ENCODE data around the gene SELENOS.

SELENOS gene

GRCh38 chr15:101252836-101253235 lies 24.4 kb downstream of the SELENOS start:
- Histone ChIP-seq H3K4me3 (ENCODE audit: low read depth in 1 of 2, low read length in 1 of 2) (peak overlapping the region; percentile 78 to 93), H3K36me3 (no peaks in the 10 kb centered on the region), H3K27me3 (no peaks in the 10 kb centered on the region), H3K4me1 (ENCODE audit: control insufficient read depth in 1 of 2, insufficient read depth in 1 of 2, low read depth in 1 of 2, low read length in 1 of 2) (peaks cover 39 to 40% of the 10 kb centered on the region in 2 experiments), H3K27ac (peak overlapping the region; percentile 95), H3K9me3 (no peaks in the 10 kb centered on the region)
- TF ChIP-seq, protein P1, sequence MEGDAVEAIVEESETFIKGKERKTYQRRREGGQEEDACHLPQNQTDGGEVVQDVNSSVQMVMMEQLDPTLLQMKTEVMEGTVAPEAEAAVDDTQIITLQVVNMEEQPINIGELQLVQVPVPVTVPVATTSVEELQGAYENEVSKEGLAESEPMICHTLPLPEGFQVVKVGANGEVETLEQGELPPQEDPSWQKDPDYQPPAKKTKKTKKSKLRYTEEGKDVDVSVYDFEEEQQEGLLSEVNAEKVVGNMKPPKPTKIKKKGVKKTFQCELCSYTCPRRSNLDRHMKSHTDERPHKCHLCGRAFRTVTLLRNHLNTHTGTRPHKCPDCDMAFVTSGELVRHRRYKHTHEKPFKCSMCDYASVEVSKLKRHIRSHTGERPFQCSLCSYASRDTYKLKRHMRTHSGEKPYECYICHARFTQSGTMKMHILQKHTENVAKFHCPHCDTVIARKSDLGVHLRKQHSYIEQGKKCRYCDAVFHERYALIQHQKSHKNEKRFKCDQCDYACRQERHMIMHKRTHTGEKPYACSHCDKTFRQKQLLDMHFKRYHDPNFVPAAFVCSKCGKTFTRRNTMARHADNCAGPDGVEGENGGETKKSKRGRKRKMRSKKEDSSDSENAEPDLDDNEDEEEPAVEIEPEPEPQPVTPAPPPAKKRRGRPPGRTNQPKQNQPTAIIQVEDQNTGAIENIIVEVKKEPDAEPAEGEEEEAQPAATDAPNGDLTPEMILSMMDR (IDR thresholded peaks at IDR 0.05), result no peak

DNA sequence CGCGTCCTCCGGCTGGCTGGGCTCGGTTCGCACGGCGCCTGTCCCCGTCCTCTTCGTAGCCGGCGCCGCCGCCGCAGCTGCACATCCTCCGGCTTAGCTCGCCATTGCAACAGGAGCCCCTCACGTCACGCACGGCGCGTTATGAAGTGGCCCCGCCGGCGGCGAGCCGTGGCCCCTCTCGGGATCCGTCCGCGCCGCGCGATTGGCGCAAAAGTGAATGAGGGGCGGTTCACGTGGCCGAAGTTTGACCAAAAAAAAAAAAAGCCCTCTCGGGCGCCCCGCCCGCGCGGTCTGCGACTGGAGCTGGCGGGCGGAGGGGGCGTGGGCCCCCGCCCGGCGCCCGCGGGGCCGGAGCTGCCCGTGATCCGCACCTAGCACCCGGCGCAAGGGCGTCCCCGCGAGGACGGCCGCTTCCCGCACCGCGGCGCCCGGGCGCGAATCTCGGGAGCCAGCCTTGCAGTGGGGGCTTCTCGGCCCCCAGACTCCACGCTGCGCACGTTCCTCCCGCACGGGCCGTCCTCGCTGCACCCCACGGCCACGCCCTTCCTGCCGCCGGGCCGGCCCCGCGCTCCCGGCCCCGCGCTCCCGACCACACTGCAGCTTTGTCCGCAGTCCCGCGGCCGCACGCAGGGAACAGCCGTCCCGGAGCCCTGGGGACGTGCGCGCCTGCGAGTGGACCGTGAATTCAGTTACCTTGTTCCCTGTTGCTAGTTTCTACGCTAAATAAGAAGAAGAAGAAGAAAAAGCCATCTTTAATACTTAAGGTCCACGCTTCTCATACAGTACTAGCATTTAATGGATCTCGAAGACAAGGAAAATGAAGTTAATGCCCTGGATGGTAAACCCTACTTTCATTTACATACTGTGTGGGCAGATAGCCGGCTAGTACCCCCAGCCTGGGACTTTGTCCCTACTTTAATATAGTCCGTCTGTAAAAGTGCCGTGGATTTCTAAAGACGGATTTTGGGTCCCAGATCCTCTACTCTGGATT lies 25.2 kb downstream of the SELENOS start, which contains the start of gene CHSY1:
CHSY1 (minus strand) TSS at position 219 of the 991 bp plus-strand sequence. CDS start 592 bp downstream, outside the sequence.
- Histone ChIP-seq H3K4me3 (ENCODE audit: low read depth in 1 of 2, low read length in 1 of 2) (peak within 1 kb of the TSS; percentile 87 to 93), H3K36me3 (no peaks in the 10 kb centered on the region), H3K4me1 (ENCODE audit: control insufficient read depth in 1 of 2, insufficient read depth in 1 of 2, low read depth in 1 of 2, low read length in 1 of 2) (peaks cover 46 to 47% of the 10 kb centered on the region in 2 experiments), H3K9me3 (no peaks in the 10 kb centered on the region), H3K27me3 (no peaks in the 10 kb centered on the region), H3K27ac (peak within 1 kb of the TSS; percentile 95)
- TF ChIP-seq, protein P1 (IDR thresholded peaks at IDR 0.05), result peak; percentile 36

GRCh38 chr15:101250873-101251829 lies 26.1 kb downstream of the SELENOS start:
- peak overlapping the region; percentile 87 to 93 for H3K4me3 ChIP-seq (ENCODE audit: low read depth in 1 of 2, low read length in 1 of 2)
- no peaks in the 10 kb centered on the region for H3K27me3 ChIP-seq
- H3K4me1 ChIP-seq (ENCODE audit: control insufficient read depth in 1 of 2, insufficient read depth in 1 of 2, low read depth in 1 of 2, low read length in 1 of 2), result peaks cover 56 to 57% of the 10 kb centered on the region in 2 experiments
- H3K36me3 ChIP-seq, result no peaks in the 10 kb centered on the region
- TF ChIP-seq, protein P1 (IDR thresholded peaks at IDR 0.05), result no peak
- H3K9me3 ChIP-seq, result no peaks in the 10 kb centered on the region
- peak overlapping the region; percentile 95 for H3K27ac ChIP-seq

- Histone ChIP-seq H3K4me1 (ENCODE audit: control insufficient read depth in 1 of 2, insufficient read depth in 1 of 2, low read depth in 1 of 2, low read length in 1 of 2) (peaks cover 63 to 65% of the 10 kb centered on the region in 2 experiments), H3K27ac (peak overlapping the region; percentile 95), H3K27me3 (no peaks in the 10 kb centered on the region), H3K9me3 (no peaks in the 10 kb centered on the region), H3K4me3 (ENCODE audit: low read depth in 1 of 2, low read length in 1 of 2) (peak overlapping the region; percentile 86 to 87), H3K36me3 (no peaks in the 10 kb centered on the region)
- TF ChIP-seq, protein P1 (IDR thresholded peaks at IDR 0.05), result no peak
Measured at GRCh38 chr15:101250341-101250831, 26.9 kb downstream of the SELENOS start.

DNA sequence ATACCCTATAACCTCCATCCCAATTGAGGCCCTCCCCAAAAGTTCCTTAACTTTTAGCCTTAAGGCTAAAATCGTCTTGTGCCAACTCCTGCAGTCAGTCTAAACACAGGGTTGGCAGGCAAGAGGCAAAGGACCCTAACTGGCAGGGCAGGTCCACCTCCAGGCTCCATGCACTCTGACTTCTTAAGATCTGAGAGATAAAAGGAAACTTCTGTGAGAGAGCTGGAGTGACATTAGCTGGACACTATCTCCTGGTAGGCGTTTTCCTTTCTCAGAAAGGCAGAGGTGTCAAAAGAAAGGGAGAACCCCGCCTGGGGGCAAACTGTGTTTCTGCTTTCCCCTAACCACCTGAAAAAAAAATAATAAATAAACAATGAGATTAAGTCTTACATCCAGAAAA lies 29.0 kb downstream of the SELENOS start:
- no peaks in the 10 kb centered on the region for H3K36me3 ChIP-seq
- H3K4me3 ChIP-seq (ENCODE audit: low read depth in 1 of 2, low read length in 1 of 2), result peak overlapping the region; percentile 86 to 87
- peaks cover 85% of the 10 kb centered on the region in 2 experiments for H3K4me1 ChIP-seq (ENCODE audit: control insufficient read depth in 1 of 2, insufficient read depth in 1 of 2, low read depth in 1 of 2, low read length in 1 of 2)
- H3K9me3 ChIP-seq, result no peaks in the 10 kb centered on the region
- H3K27me3 ChIP-seq, result no peaks in the 10 kb centered on the region
- peak overlapping the region; percentile 97 for H3K27ac ChIP-seq
- TF ChIP-seq, protein P1 (IDR thresholded peaks at IDR 0.05), result no peak
